GM19395 (cell line): ENCODE measurements around the gene TMEM79.

Source experiments
- ATAC-seq: cut with Tn5 transposase; IDR thresholded peaks from one replicate; pipeline ENCODE4 v1.9.1; 2021; ENCODE audit warnings: mild to moderate bottlenecking, moderate library complexity; ENCODE audit not compliant: unreplicated experiment

TMEM79 gene

GRCh38 chr1:156284112-156284511, at the start of gene TMEM79:
Gene TMEM79 (plus strand): TSS chr1:156284325. CDS start chr1:156285227, 902 bp downstream.
- no peak for ATAC-seq

GRCh38 chr1:156236164-156236563, 48.0 kb upstream of the TMEM79 start:
- no peak for ATAC-seq

- no peak for ATAC-seq
Measured at GRCh38 chr1:156238248-156238647, 45.9 kb upstream of the TMEM79 start.

GRCh38 chr1:156241311-156241811, 42.8 kb upstream of the TMEM79 start:
- ATAC-seq, result no peak

GRCh38 chr1:156241926-156242325, 42.2 kb upstream of the TMEM79 start, which contains the start of gene BGLAP:
Gene BGLAP (plus strand): TSS chr1:156242184. CDS start chr1:156242232, 48 bp downstream.
- ATAC-seq, result no peak

- ATAC-seq, result no peak
Measured at GRCh38 chr1:156242738-156243137, 41.4 kb upstream of the TMEM79 start.

GRCh38 chr1:156244126-156244525, 40.0 kb upstream of the TMEM79 start:
- no peak for ATAC-seq

GRCh38 chr1:156244712-156245111, 39.4 kb upstream of the TMEM79 start:
- no peak for ATAC-seq

- ATAC-seq, result no peak
Measured at GRCh38 chr1:156245451-156246232, 38.5 kb upstream of the TMEM79 start.

- ATAC-seq, result no peak
Measured at GRCh38 chr1:156246241-156246780, 37.8 kb upstream of the TMEM79 start.

- ATAC-seq, result no peak
Measured at GRCh38 chr1:156246781-156247459, 37.2 kb upstream of the TMEM79 start.

- ATAC-seq, result no peak
Measured at GRCh38 chr1:156247460-156248322, 36.4 kb upstream of the TMEM79 start, which contains the start of gene PAQR6. Gene PAQR6 (minus strand): TSS chr1:156248056. CDS start chr1:156246731, 1,325 bp downstream.

GRCh38 chr1:156248323-156248683, 35.8 kb upstream of the TMEM79 start:
- no peak for ATAC-seq

GRCh38 chr1:156249593-156249992, 34.5 kb upstream of the TMEM79 start:
- ATAC-seq, result no peak

- no peak for ATAC-seq
Measured at GRCh38 chr1:156251527-156251926, 32.6 kb upstream of the TMEM79 start.

- ATAC-seq, result no peak
Measured at GRCh38 chr1:156253634-156254033, 30.5 kb upstream of the TMEM79 start.

GRCh38 chr1:156257711-156258110, 26.4 kb upstream of the TMEM79 start:
- no peak for ATAC-seq

- no peak for ATAC-seq
Measured at GRCh38 chr1:156258859-156259258, 25.3 kb upstream of the TMEM79 start.

- ATAC-seq, result no peak
Measured at GRCh38 chr1:156259805-156260204, 24.3 kb upstream of the TMEM79 start.

- no peak for ATAC-seq
Measured at GRCh38 chr1:156260896-156261295, 23.2 kb upstream of the TMEM79 start.
